Activated CD8-positive, alpha-beta memory T cell treated with anti-CD3 and anti-CD28 coated beads for 24 hours (primary cell): Measurements from ENCODE around the gene PCDH12.
"Not testable (repeated sequence)": the region's sequence is repeated elsewhere in the genome, so short reads cannot be mapped to it uniquely, and the experiment has no call there.

Source experiments
- DNase-seq: peaks from one replicate; pipeline ENCODE4 v3.0.0-alpha.2; 2020

The PCDH12 gene

DNA sequence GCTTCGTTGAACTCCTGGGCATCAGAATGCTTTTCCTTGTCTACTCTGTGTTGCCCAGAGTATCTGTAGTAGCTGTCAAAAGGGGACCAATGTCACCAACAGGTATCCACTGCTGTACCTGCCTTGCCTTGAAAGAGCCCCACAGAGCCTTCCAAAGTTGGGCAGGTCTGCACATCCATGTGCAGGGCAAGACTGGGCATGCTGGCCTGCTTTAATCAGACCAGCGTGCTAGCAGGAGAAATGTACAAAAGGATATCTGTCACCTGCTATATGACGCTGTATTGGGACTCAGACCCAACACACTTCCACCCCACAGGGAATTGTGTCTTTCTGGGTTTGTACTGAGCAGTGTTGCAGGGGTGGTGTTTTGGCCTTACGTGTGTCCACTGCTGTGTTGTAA, 22.5 kb downstream of the PCDH12 start:
- DNase-seq, result no peak

GRCh38 chr5:141934099-141934844, 23.7 kb downstream of the PCDH12 start:
- no peak for DNase-seq

GRCh38 chr5:141933151-141933550, 24.9 kb downstream of the PCDH12 start:
- no peak for DNase-seq

- no peak for DNase-seq
Observed at GRCh38 chr5:141931694-141932093, 26.3 kb downstream of the PCDH12 start.

GRCh38 chr5:141929398-141930058, 28.5 kb downstream of the PCDH12 start:
- DNase-seq, result no peak

DNA sequence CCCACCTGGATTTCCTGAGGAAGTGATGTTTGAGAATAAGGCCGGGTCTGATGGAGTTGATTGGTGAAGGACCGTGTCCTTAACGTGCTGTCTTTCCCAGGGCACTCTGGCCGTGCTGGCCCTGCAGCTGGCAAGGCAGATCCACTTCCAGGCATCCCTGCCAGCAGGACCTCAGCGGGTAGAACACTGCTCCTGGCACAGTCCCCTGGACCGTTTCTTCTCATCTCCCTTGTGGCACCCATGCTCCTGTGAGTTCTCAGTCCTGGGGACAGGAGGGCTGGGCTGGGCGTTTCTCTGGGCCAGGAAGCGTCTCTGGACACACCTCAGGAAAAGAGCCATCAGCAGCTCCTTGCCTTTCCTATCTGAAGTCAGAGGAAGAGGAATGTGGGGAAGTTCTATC, 30.0 kb downstream of the PCDH12 start:
- no peak for DNase-seq

DNA sequence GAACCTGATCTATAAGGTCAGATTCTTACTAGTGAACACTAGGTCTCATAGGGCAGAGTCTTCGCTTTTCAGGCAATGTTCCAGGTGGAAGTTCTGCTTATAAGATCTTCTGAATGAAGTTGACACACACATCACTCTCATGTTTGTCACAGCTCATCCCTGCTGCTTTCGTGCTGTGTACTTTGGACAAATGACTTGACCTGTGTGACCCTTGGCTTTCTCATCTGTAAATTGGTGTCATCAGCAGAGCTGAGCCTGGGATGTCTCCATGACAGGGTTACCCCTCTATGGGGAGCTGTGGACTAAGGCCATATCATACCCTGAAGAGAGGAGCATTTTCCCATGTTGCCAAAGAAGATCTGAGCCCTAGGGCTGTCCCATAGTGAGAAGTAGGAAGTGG, 31.6 kb downstream of the PCDH12 start:
- DNase-seq, result no peak

- DNase-seq, result peak; percentile 97
Observed at GRCh38 chr5:141923448-141924313, 34.3 kb downstream of the PCDH12 start, which contains the start of gene DELE1. DELE1 (plus strand) TSS chr5:141923871; CDS start chr5:141923942, 71 bp downstream.

GRCh38 chr5:141922827-141923447, 35.1 kb downstream of the PCDH12 start:
- DNase-seq, result not testable (repeated sequence)

DNA sequence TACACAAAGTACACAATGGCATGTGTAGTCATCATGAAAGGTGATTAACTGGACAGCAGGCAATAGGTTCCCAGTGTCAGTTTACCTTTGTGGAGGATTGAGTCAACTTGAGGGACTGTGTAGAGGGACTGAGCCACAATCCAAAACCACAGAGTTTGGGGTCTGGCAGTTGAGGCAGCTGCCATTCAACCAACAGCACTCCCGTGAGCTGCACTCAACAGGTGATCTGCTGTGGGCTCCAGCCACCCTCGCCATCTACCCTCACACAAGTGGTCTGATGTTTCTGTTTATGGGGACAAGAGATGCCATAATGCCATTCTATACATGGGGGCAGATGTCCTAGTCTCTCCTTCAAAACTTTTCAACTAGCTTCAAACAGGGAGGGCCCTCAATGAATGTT, 37.2 kb downstream of the PCDH12 start:
- no peak for DNase-seq

GRCh38 chr5:141919218-141920119, 38.5 kb downstream of the PCDH12 start:
- no peak for DNase-seq

- DNase-seq, result no peak
Observed at GRCh38 chr5:141917760-141918159, 40.2 kb downstream of the PCDH12 start.

GRCh38 chr5:141916522-141916921, 41.5 kb downstream of the PCDH12 start:
- no peak for DNase-seq

GRCh38 chr5:141915881-141916336, 42.1 kb downstream of the PCDH12 start:
- DNase-seq, result peak; percentile 38

- peak; percentile 24 for DNase-seq
Observed at GRCh38 chr5:141914797-141915196, 43.2 kb downstream of the PCDH12 start.

GRCh38 chr5:141914199-141914743, 43.7 kb downstream of the PCDH12 start:
- DNase-seq, result peak; percentile 66

DNA sequence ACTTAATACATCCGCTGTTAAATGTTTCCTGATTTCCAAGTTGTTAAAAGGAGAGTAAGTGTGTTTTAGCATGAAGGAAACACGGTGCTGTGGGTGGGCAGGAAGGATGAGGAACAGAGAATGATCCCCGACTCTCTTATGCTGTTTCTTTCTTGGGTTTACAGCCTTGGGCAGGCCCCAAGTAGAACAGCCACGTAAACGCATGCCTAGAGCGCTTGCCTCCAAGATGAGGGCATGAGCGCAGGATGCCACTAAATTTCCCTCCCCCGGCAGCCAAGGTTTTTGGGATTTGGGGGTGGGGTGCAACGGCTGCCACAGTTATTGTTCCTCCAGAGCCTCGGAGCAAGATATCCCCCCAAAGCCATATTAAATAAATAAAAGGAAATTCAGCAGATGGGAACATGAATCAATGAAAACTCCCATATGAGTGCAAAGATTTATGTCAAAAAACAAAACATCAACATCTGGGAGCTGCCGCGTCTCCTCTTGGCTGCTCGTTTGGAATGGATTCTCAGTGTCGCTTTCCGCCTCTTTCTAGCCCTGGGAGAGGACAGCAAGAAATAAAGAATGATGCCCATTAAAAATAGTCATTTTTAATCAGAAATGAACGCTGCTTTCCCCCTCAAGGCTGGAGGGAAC, 44.3 kb downstream of the PCDH12 start:
- DNase-seq, result no peak

GRCh38 chr5:141910271-141910673, 47.7 kb downstream of the PCDH12 start:
- no peak for DNase-seq

DNA sequence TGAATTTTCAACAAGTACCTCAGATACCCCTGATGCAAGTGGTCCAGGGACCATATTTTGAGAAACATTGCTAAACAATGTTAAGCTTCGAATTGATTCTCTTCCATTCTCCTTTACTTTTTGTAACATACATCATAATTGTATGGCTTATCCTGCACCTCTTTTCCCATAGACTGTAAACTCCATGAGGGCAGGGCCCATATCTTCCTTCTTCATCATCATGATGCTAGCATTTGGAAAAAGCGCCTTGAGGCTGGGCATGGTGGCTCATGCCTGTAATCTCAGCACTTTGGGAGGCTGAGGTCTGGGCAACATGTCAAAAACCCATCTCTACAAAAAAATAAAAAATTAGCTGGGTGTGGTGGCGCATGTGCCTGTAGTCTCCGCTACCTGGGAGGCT, 48.8 kb downstream of the PCDH12 start:
- DNase-seq, result no peak

GRCh38 chr5:141908796-141909195, 49.2 kb downstream of the PCDH12 start:
- DNase-seq, result no peak

DNA sequence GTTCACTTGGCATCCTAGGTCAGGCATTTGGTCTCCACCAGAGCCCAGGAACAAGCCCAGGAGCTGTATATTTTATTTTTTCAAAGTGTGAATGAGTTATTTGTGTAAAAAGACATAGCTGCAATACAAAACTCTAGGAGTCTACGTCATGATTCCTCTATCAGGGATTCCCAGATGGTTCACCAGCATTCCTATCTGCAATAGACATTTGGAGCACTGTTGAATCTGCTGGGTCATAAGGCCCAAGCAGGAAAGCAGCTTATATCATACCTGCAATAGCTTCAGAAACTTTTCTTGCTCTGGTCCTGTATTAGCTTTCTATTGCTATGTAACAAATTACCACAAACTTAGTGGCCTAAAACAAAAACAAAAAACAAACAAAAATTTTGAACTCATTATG, 51.0 kb downstream of the PCDH12 start:
- DNase-seq, result no peak
